Medulla oblongata (tissue), 1 donor: Measurements from ENCODE around the gene LYRM7.
"Not testable (repeated sequence)": the region's sequence is repeated elsewhere in the genome, so short reads cannot be mapped to it uniquely, and the experiment has no call there.

Source experiments
- DNase-seq: peaks from one replicate; pipeline ENCODE4 v3.0.0-alpha.2; 2015; ENCODE audit errors: extremely low spot score

LYRM7 gene

DNA sequence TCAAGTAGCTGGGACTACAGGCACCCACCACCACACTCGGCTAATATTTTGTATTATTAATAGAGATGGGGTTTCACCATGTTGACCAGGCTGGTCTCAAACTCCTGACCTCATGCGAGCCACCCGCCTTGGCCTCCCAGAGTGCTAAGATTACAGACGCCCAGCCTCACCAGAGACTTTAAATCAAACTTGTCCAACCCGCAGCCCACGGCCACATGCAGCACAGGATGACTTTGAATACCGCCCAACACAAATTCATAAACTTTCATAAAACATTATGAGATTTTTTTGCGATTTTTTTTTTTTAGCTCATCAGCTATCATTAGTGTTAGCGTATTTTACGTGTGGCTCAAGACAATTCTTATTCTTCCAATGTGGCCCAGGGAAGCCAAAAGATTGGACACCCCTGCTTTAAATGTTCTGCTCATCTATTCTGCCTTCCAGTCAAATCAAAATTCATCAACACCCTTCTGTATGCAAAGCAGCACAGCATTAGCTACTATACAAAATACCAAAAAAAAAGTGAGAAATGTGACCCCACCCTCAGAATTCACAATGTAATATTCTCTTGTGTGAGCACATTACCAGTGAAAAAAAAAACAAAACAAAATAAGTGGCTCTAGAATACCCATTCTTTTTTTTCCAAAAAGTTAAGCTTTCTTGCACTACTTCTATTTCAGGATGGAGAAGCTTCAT is 50.4 kb downstream of the LYRM7 start:
- no peak for DNase-seq

DNA sequence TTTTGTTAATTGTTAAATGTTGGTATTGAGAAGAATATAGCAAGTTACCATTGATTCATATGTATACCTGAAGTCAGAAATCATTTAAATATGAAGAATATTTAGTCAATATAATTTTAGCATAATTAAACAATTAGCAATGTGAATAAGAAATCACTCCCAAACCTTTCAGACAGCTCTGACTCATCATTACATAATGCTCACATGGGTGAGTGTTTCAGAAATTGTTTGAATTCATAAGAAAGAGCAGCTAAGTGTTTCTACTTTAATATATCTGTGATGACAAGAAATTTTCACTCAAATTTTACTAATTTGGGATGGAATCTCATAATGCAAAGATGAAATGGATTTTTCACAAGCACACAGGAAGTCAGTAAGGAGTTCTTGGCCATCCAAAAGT is 51.1 kb downstream of the LYRM7 start:
- DNase-seq = no peak

GRCh38 chr5:131222731-131223130 is 52.0 kb downstream of the LYRM7 start:
- no peak for DNase-seq

- no peak for DNase-seq
Measured at GRCh38 chr5:131223751-131224386, 53.1 kb downstream of the LYRM7 start.

- peak; percentile 79 for DNase-seq
Measured at GRCh38 chr5:131224387-131225201, 53.9 kb downstream of the LYRM7 start.

DNA sequence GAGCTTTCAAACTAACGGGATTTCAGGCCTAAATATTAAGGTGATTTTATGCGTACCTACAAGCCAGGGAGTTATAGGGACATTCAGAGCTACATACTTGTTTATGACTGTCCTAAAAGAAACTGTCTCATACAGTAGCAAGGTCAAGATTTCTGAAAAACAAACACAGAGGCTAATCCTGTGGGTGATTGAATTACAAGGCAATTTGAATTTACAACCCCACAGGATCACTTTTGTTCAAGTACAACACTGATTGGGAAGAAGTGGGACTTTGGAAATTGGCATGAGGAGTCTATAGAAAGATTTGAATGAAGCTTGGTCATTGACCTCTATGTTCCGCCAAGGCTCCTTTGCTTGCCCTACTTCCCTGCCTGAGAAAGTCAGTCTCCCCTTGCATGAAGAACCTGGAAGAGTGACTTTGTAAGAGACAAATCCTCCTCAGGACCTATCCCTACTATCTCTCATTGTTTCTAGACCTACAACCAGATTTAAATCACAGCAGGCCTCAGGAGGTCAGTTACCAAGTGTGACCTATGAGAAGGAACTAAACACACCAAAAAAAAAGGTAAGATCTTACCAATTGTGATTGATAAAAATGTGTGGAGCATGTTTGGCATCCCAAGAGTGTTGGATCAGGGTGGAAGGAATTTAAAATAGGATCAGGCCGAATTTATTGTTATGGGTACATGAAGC is 54.7 kb downstream of the LYRM7 start:
- no peak for DNase-seq

DNA sequence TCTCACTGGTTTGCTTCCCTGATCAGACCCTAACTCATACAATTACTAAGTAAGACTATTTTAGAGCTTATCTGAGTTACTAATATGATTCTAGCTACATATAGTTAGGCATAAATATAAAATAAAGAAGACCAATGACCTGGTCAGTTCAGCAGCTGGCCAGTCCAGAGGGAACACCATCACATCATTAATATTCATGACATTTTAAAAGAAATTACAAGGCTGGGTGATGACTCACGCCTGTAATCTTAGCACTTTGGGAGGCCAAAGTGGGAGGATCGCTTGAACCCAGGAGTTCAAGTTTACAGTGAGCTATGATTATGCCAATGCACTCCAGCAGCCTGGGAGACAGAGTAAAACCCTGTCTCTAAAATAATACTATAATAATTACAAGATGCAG is 56.2 kb downstream of the LYRM7 start:
- no peak for DNase-seq

DNA sequence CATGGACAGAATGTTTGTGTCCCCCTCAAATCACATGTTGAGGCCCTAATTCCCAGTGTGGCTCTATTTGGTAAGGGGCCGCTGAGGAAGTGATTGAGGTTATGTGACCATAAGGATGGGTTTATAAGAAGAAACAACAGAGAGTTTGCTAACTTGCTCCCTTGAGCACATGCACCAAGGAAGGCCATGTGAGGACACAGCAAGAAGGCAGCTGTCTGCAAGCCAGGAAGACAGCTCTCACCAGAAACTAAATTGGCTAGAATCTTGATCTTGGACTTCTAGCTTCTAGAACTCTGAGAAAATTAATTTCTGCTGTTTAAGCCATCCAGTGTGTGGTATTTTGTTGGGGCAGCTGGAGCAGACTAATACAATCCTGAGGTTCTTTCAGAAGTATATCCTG is 57.9 kb downstream of the LYRM7 start:
- no peak for DNase-seq

DNA sequence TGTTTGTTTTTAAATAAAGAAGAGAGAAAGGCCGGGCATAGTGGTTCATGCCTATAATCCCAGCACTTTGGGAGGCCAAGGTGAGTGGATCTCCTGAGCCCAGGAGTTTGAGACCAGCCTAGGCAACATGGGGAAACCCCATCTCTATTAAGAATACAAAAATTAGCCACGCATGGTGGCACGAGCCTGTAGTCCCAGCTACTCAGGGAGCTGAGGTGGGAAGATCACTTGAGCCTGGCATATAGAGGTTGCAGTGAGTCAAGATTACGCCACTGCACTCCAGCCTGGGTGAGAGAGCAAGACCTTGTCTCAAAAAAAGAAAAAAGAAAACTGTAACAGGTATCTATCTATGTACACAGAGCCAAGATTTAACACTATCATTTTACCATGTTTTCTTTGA is 58.9 kb downstream of the LYRM7 start:
- DNase-seq = no peak

DNA sequence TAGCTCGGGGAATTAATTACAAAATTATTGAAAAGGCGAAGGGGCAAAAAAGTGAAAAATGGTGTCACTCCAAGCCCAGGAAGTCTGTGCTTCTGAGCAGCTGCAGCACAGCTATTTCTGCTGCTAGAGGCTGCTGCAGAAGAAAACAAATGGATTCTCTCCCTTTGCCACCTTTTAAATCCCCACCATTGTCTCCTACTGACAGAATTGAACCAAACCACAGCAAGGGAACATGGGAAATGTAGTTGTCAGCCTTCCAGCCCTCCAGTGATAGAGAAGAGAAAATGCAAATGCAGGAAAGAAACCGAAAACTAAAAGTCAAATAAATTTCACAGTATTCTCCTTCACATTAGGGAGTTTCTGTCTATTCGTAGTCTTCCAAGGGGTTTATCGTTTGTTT is 59.7 kb downstream of the LYRM7 start:
- DNase-seq = peak; percentile 72

- DNase-seq = no peak
Measured at GRCh38 chr5:131239686-131240085, 68.9 kb downstream of the LYRM7 start.

GRCh38 chr5:131242728-131243255 is 72.0 kb downstream of the LYRM7 start:
- DNase-seq = no peak

DNA sequence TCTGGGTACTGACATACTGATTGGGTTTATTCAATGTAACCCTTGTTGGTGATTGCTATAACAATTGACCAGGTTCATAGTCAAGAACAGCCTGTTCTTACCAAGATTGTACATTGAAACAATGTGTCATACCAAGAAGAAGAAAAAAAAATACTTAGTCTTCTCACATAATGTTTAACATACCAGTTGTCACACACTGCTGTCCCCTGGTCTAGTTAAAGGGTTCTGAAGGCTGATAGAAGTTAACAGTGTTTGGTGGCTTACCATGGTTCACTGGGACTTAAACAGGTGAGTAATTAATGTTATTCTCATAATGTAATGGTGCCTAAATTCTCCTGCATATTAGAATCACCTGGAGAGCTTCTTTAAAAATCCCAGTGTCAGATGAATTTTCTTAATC is 74.6 kb downstream of the LYRM7 start:
- DNase-seq = no peak

DNA sequence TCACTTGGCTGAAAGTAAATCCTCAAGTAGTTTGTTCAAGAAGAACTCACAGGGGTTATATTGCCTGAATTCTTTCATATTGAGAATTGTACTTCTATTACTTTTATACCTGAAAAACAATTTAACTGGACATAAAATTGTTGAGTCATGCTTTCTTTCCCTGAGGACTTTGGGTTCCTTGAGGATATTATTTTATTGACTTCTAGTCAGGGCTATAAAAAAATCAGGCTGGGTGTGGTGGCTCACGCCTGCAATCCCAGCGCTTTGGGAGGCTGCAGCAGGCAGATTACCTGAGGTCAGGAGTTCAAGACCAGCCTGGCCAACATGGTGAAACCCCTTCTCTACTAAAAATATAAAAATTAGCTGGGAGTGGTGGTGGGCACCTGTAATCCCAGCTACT is 75.2 kb downstream of the LYRM7 start:
- DNase-seq = no peak

DNA sequence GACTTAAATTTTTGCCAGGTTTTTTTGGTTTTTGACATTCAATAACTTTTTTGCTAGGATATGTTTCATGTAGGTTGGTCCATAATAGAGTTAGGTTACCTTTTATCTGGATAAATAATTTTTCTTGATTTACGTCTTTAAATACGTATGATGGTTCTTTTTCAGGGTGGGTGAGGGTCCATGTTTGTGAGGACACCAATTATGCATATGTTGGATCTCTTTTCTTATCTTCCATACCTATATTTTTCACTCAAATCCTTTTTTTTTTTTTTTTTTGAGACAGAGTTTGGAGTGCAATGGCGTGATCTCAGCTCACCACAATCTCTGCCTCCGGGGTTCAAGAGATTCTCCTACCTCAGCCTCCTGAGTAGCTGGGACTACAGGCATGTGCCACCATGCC is 75.8 kb downstream of the LYRM7 start:
- DNase-seq = no peak

GRCh38 chr5:131250751-131251475 is 80.2 kb downstream of the LYRM7 start:
- DNase-seq = peak; percentile 14

DNA sequence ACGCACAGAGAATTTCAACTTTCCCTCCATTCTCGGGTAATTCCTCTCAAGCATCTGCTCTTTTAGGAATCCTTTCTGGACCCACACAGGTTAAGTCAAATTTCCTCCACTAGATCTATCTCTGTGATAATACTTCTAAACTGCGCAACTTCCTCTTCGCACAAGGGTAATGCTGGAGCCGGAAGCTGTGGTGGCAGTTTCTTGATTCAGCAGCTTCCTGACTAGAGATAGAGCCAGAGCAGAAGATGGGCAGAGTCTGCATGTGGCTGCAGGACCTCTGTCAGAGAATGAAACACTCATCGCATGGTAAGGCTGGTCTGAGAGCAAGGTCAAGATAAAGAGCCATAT is 82.1 kb downstream of the LYRM7 start:
- DNase-seq = peak; percentile 86

DNA sequence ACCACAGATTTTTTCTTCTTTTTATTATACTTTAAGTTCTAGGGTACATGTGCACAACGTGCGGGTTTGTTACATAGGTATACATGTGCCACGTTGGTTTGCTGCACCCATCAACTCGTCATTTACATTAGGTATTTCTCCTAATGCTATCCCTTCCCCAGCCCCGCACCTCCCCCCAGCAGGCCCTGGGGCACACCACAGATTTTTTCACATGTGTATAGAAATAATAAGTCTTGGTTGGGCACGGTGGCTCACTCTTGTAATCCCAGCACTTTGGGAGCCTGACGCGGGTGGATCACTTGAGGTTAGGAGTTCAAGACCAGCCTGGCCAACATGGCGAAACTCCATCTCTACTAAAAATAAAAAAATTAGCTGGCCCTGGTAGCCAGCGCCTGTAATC is 83.3 kb downstream of the LYRM7 start:
- not testable (repeated sequence) for DNase-seq

GRCh38 chr5:131254741-131255140 is 84.0 kb downstream of the LYRM7 start:
- DNase-seq = no peak
